GM18520 (cell line): Measurements from ENCODE around the gene CYB561A3.

Experiments
- ATAC-seq: cut with Tn5 transposase; IDR thresholded peaks from one replicate; pipeline ENCODE4 v1.9.1; 2021; ENCODE audit not compliant: unreplicated experiment

Gene CYB561A3

GRCh38 chr11:61329871-61330270 lies 31.8 kb downstream of the CYB561A3 start:
- ATAC-seq, result no peak

- no peak for ATAC-seq
Measured at GRCh38 chr11:61328351-61328750, 33.3 kb downstream of the CYB561A3 start.

- no peak for ATAC-seq
Measured at GRCh38 chr11:61327669-61328071, 34.0 kb downstream of the CYB561A3 start.

- no peak for ATAC-seq
Measured at GRCh38 chr11:61325649-61326414, 35.9 kb downstream of the CYB561A3 start.

- no peak for ATAC-seq
Measured at GRCh38 chr11:61315260-61315659, 46.4 kb downstream of the CYB561A3 start.

- ATAC-seq, result no peak
Measured at GRCh38 chr11:61310749-61311148, 50.9 kb downstream of the CYB561A3 start.

- ATAC-seq, result no peak
Measured at GRCh38 chr11:61309739-61310138, 51.9 kb downstream of the CYB561A3 start.

GRCh38 chr11:61309141-61309540 lies 52.5 kb downstream of the CYB561A3 start:
- no peak for ATAC-seq

GRCh38 chr11:61307354-61307753 lies 54.3 kb downstream of the CYB561A3 start:
- no peak for ATAC-seq

- no peak for ATAC-seq
Measured at GRCh38 chr11:61306221-61306620, 55.5 kb downstream of the CYB561A3 start.

- ATAC-seq, result no peak
Measured at GRCh38 chr11:61305417-61305816, 56.3 kb downstream of the CYB561A3 start.

- ATAC-seq, result no peak
Measured at GRCh38 chr11:61303725-61304124, 58.0 kb downstream of the CYB561A3 start.

- no peak for ATAC-seq
Measured at GRCh38 chr11:61302550-61302949, 59.1 kb downstream of the CYB561A3 start.
